Progenitor cell of endocrine pancreas (in vitro differentiated cells): Measurements from ENCODE around the gene BICRA. TPM values are rescaled to one million over a fixed set of nuclear protein-coding genes. Genes with fewer than 3 reads are reported as not detected.

Experiments used
- DNase-seq: peaks from one replicate; pipeline ENCODE4 v3.0.0; 2021; ENCODE audit warnings: low spot score; ENCODE audit not compliant: unreplicated experiment
- H3K27ac Mint-ChIP-seq: 2 replicates; pipeline ENCODE4 v1.8.0; 2021; ENCODE audit warnings: mild to moderate bottlenecking, moderate library complexity, mixed read lengths
- H3K27me3 Mint-ChIP-seq: 2 replicates; pipeline ENCODE4 v1.8.0; 2021; ENCODE audit warnings: mixed read lengths
- H3K36me3 Mint-ChIP-seq: 2 replicates; pipeline ENCODE4 v1.8.0; 2022; ENCODE audit warnings: mixed read lengths; ENCODE audit not compliant: insufficient read depth
- H3K4me1 Mint-ChIP-seq: 2 replicates; pipeline ENCODE4 v1.8.0; 2021; ENCODE audit warnings: low read depth, mixed read lengths
- H3K4me3 Mint-ChIP-seq: 2 replicates; pipeline ENCODE4 v1.8.0; 2021; ENCODE audit warnings: low read depth, mild to moderate bottlenecking, moderate library complexity, mixed read lengths
- H3K9me3 Mint-ChIP-seq: 2 replicates; pipeline ENCODE4 v1.8.0; 2021; ENCODE audit warnings: low read depth, mixed read lengths
- total RNA-seq: library from RNA; stranded (reverse); gene quantifications from 2 replicates; pipeline ENCODE4 v1.2.1, GENCODE V29; 2021
- TF ChIP-seq, protein P1 (sequence below): fragments of 200-600 bp; sonication (generic); IDR thresholded peaks from one replicate; pipeline ENCODE4 v1.5.0; 2021; ENCODE audit warnings: antibody characterized with exemption, mild to moderate bottlenecking; ENCODE audit not compliant: unreplicated experiment

BICRA gene
- total RNA-seq, 1 donor from 2014 or later: 37.4 TPM

DNA sequence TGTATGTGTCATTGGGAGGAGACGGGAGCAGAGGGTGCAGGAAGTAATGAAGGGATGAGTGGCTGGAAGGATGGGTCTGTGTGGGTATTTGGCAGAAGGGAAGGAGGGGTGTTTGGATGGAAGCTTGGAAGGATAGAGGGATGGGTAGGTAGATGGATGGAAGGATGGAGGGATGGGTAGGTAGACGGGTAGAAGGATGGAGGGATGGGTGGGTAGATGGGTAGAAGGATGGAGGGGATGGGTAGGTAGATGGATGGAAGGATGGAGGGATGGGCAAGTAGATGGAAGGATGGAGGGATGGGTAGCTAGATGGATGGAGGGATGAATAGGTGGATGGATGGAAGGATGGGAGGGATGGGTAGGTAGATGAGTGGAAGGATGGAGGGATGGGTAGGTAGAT, 62.6 kb downstream of the BICRA start:
- DNase-seq: no peak
- no peak overlapping the region for H3K4me3 Mint-ChIP-seq
- no peaks in the 10 kb centered on the region for H3K9me3 Mint-ChIP-seq
- TF ChIP-seq, protein P1, sequence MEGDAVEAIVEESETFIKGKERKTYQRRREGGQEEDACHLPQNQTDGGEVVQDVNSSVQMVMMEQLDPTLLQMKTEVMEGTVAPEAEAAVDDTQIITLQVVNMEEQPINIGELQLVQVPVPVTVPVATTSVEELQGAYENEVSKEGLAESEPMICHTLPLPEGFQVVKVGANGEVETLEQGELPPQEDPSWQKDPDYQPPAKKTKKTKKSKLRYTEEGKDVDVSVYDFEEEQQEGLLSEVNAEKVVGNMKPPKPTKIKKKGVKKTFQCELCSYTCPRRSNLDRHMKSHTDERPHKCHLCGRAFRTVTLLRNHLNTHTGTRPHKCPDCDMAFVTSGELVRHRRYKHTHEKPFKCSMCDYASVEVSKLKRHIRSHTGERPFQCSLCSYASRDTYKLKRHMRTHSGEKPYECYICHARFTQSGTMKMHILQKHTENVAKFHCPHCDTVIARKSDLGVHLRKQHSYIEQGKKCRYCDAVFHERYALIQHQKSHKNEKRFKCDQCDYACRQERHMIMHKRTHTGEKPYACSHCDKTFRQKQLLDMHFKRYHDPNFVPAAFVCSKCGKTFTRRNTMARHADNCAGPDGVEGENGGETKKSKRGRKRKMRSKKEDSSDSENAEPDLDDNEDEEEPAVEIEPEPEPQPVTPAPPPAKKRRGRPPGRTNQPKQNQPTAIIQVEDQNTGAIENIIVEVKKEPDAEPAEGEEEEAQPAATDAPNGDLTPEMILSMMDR: no peak
- H3K27me3 Mint-ChIP-seq: no peaks in the 10 kb centered on the region
- H3K36me3 Mint-ChIP-seq: peaks cover 19% of the 10 kb centered on the region
- H3K27ac Mint-ChIP-seq: no peak overlapping the region
- H3K4me1 Mint-ChIP-seq: peaks cover 11% of the 10 kb centered on the region

DNA sequence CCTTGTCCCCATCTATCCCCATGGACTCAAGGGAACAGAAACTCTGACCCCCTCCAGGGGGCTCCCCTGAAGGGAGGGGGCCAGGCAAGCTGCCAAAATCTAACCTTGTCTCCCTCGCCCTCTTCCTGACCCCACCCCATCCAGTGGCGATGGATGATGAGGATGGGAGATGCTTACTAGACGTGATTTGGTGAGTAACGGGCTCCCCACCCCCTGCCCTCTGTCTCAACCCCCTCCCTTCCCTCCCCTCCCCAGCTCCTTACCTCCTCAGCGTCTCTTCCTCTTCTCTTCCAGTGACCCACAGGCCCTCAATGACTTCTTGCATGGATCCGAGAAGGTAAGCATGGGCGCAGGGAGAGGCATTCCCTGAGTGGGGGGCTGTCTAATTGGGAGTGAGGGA, 64.5 kb downstream of the BICRA start:
- DNase-seq: no peak
- peaks cover 20% of the 10 kb centered on the region for H3K36me3 Mint-ChIP-seq
- no peak overlapping the region for H3K27ac Mint-ChIP-seq

DNA sequence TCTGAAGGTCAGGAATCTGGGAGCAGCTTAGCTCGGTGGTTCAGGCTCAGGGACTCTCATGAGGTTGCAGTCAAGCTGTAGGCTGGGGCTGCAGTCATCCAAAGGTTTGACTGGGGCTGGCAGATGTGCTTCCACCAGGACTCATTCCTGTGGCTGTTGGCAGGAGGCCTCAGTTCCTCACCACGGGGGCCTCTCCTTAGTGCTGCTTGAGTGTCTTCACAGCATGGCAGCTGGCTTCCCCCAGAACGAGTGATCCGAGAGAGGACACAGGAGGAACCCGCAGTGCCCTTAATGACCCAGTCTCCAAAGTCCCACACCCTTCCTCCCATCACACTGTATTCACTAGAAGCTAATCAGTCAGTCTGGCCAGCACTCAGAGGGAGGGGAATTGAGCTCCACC, 65.6 kb downstream of the BICRA start:
- H3K27ac Mint-ChIP-seq: no peak overlapping the region
- no peaks in the 10 kb centered on the region for H3K9me3 Mint-ChIP-seq
- H3K4me1 Mint-ChIP-seq: no peaks in the 10 kb centered on the region
- TF ChIP-seq, protein P1: no peak
- no peak overlapping the region for H3K4me3 Mint-ChIP-seq
- no peaks in the 10 kb centered on the region for H3K27me3 Mint-ChIP-seq
- DNase-seq: no peak
- peaks cover 20% of the 10 kb centered on the region for H3K36me3 Mint-ChIP-seq

More for the DNA sequence above, 64.5 kb downstream of the BICRA start:
- TF ChIP-seq, protein P1: no peak
- H3K27me3 Mint-ChIP-seq: no peaks in the 10 kb centered on the region
- H3K9me3 Mint-ChIP-seq: no peaks in the 10 kb centered on the region
- H3K4me3 Mint-ChIP-seq: no peak overlapping the region
- no peaks in the 10 kb centered on the region for H3K4me1 Mint-ChIP-seq

DNA sequence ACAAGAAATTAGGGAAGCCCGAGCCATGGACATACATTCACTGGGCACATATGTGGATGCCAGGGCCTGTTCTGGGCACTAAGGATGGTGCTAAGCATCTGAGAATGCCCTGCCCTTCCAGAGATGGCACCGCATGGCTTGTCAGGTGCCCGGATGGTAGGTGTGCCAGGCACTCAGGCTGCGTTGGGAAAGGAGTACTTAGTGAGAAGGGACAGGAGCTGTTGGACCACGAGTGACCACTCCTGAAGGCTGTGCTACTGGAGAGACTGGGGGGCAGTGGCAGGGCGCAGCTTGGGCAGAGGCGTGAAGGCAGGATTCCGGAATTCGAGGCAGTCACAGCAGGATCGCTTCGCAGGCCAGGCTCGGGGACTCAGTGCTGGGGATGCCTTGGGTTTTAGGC, 66.3 kb downstream of the BICRA start:
- TF ChIP-seq, protein P1: no peak
- Mint-ChIP-seq H3K27ac (no peak overlapping the region), H3K9me3 (no peaks in the 10 kb centered on the region), H3K36me3 (peaks cover 17% of the 10 kb centered on the region), H3K4me1 (no peaks in the 10 kb centered on the region), H3K27me3 (no peaks in the 10 kb centered on the region), H3K4me3 (no peak overlapping the region)
- DNase-seq: no peak

DNA sequence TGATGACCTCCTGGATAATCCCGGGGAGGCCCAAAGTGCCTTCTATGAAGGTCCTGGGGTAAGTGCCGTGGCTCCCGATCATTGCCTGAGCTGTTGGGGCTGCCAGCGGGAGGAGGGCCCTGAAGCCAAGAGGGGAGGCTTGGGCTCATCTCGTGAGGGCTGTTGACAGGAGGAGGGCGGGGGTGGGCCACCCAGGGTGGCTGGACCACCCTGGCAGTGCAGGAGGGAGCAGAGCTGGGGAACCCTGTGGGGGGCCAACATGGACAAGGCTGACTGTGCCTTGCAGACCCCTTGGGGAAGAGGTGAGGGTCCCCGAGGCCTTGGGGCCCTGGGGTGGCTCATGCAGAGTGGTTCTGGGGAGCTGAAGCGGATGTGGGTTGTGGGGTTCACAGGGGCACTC, 66.9 kb downstream of the BICRA start:
- H3K4me1 Mint-ChIP-seq: no peaks in the 10 kb centered on the region
- no peaks in the 10 kb centered on the region for H3K27me3 Mint-ChIP-seq
- TF ChIP-seq, protein P1: no peak
- H3K36me3 Mint-ChIP-seq: peaks cover 15% of the 10 kb centered on the region
- no peak overlapping the region for H3K4me3 Mint-ChIP-seq
- DNase-seq: no peak
- H3K27ac Mint-ChIP-seq: no peak overlapping the region
- H3K9me3 Mint-ChIP-seq: no peaks in the 10 kb centered on the region
